WTC11 (cell line): ENCODE measurements around the gene GALNT17.

Experiments used
- AFF4 ChIP-seq: sonication (generic); formaldehyde crosslinking; IDR thresholded peaks from 2 replicates; pipeline ENCODE4 v1.8.1; 2023; ENCODE audit warnings: mild to moderate bottlenecking, missing genetic modification reagents, borderline replicate concordance
- CBFB ChIP-seq: sonication (generic); formaldehyde crosslinking; IDR thresholded peaks from 2 replicates; pipeline ENCODE4 v1.8.1; 2022; ENCODE audit warnings: mild to moderate bottlenecking, low read depth, missing genetic modification reagents
- CREB1 ChIP-seq: sonication (generic); formaldehyde crosslinking; IDR thresholded peaks from 2 replicates; pipeline ENCODE4 v1.8.0; 2023; ENCODE audit warnings: mild to moderate bottlenecking, missing genetic modification reagents
- CTCF ChIP-seq: fragments of 200-600 bp; IDR thresholded peaks from 2 replicates; pipeline ENCODE4 v1.8.0; 2022; ENCODE audit warnings: antibody characterized with exemption
- ELF4 ChIP-seq: sonication (generic); formaldehyde crosslinking; IDR thresholded peaks from 2 replicates; pipeline ENCODE4 v1.8.1; 2022; ENCODE audit warnings: low read depth, mild to moderate bottlenecking, moderate library complexity, missing genetic modification reagents
- ERG ChIP-seq: fragments of 250-450 bp; sonication (Bioruptor Pico); IDR thresholded peaks from 2 replicates; pipeline ENCODE4 v1.8.0; 2021; ENCODE audit warnings: mild to moderate bottlenecking
- ETV6 ChIP-seq: sonication (generic); formaldehyde crosslinking; IDR thresholded peaks from 2 replicates; pipeline ENCODE4 v1.8.1; 2022; ENCODE audit warnings: mild to moderate bottlenecking, missing genetic modification reagents
- FOXP4 ChIP-seq: sonication (generic); formaldehyde crosslinking; IDR thresholded peaks from 2 replicates; pipeline ENCODE4 v1.8.0; 2022; ENCODE audit warnings: mild to moderate bottlenecking, missing genetic modification reagents
- NR2C2 ChIP-seq: sonication (generic); formaldehyde crosslinking; IDR thresholded peaks from 2 replicates; pipeline ENCODE4 v1.8.0; 2022; ENCODE audit warnings: mild to moderate bottlenecking, missing genetic modification reagents
- USF2 ChIP-seq: sonication (generic); formaldehyde crosslinking; IDR thresholded peaks from 2 replicates; pipeline ENCODE4 v1.8.1; 2023; ENCODE audit warnings: mild to moderate bottlenecking, missing genetic modification reagents, moderate library complexity
- ZNF121 ChIP-seq: sonication (generic); formaldehyde crosslinking; IDR thresholded peaks from 2 replicates; pipeline ENCODE4 v1.8.0; 2023; ENCODE audit warnings: missing genetic modification reagents

GRCh38 chr7:71404726-71405345 is 272.9 kb downstream of the GALNT17 start:
- TF ChIP-seq USF2 (CRISPR knock-in tag): no peak
- no peak for TF ChIP-seq CTCF
- TF ChIP-seq CREB1 (CRISPR knock-in tag): no peak
- no peak for TF ChIP-seq ERG (CRISPR knock-in tag)
- TF ChIP-seq AFF4 (CRISPR knock-in tag): no peak
- no peak for TF ChIP-seq ETV6 (CRISPR knock-in tag)
- no peak for TF ChIP-seq ZNF121 (CRISPR knock-in tag)
- TF ChIP-seq ELF4 (CRISPR knock-in tag): no peak
- no peak for TF ChIP-seq NR2C2 (CRISPR knock-in tag)
- TF ChIP-seq FOXP4: no peak
- TF ChIP-seq CBFB: no peak
